LNCaP clone FGC (cell line): Measurements from ENCODE around the gene TGFB3.
"Not testable (repeated sequence)": the region's sequence is repeated elsewhere in the genome, so short reads cannot be mapped to it uniquely, and the experiment has no call there.

ENCODE experiments used
- DNase-seq: peaks from one replicate; pipeline ENCODE4 v3.0.0-alpha.2; 2011; ENCODE audit warnings: low read depth
- H3K4me3 ChIP-seq: 2 replicates; pipeline ENCODE4 v1.5.1; 2011; ENCODE audit warnings: mild to moderate bottlenecking, low read depth, low read length, control low read depth
- CTCF ChIP-seq: IDR thresholded peaks from 2 replicates; pipeline ENCODE4 v1.5.1; 2012; ENCODE audit warnings: mild to moderate bottlenecking; ENCODE audit not compliant: control insufficient read depth, insufficient read depth; ENCODE audit errors: extremely low read depth

Gene TGFB3

DNA sequence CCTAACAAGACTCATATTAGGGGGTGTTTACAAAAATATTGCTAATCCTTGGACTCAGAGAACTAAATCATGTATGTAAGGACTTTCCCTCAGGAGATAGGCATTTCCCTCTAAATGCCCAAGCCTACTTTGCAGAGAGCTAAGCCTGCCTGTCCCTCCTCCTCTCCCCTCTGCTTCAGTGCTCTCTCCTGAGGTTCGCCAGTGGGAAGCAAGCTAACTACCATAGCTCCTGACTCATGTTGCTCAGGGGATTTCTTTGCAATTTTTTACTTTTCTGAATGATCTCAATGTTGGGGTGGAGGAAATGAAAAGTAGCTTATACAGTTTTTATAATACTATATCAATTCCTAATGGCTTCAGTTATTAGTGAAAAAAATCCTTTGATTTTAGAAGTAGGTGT, 33.4 kb upstream of the TGFB3 start:
- DNase-seq, result no peak
- no peak overlapping the region for H3K4me3 ChIP-seq

DNA sequence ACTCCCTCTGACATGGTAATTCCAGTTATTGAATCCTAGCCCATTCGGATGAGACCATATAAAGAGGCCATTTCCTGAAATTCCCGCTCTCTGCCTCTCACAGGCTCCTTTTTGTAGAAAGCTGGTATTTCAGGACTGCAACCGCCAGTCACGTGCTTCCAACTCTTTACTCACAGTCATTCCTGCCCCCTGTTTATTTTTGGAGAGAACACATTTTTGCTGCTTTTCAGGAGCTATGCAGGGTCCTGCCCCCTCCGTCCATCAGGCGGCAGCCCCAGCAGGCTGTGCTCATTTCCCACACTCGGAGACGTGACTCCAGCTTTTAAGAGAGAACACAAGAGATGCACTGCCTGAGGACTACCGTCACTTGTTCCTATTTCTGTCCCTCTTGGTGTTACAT, 30.6 kb upstream of the TGFB3 start:
- TF ChIP-seq CTCF, result no peak
- no peak for DNase-seq
- no peak overlapping the region for H3K4me3 ChIP-seq

More for the DNA sequence above, 33.4 kb upstream of the TGFB3 start:
- no peak for TF ChIP-seq CTCF

DNA sequence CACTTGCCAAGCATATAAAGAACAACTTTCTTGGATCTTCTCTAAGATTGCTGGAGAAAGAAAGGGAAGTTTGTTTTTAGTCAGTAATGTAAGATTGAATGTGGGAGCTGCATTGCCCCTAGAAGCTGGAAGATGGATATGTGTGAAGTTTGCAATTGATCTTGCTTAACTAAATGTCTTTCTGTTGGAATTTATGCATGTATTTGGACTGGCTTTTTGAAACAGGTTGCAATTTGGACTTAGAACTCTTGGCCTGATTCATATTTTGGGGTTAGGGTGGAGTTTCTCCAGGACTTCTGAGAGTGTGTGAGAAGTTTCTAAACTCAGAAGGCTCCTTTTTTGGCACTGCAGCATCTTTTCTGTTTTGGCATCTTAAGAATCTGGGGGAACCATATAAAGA, 30.1 kb upstream of the TGFB3 start:
- H3K4me3 ChIP-seq, result no peak overlapping the region
- TF ChIP-seq CTCF, result no peak
- DNase-seq, result no peak

GRCh38 chr14:76009627-76010026, 27.8 kb upstream of the TGFB3 start:
- not testable (repeated sequence) for DNase-seq, H3K4me3 ChIP-seq

DNA sequence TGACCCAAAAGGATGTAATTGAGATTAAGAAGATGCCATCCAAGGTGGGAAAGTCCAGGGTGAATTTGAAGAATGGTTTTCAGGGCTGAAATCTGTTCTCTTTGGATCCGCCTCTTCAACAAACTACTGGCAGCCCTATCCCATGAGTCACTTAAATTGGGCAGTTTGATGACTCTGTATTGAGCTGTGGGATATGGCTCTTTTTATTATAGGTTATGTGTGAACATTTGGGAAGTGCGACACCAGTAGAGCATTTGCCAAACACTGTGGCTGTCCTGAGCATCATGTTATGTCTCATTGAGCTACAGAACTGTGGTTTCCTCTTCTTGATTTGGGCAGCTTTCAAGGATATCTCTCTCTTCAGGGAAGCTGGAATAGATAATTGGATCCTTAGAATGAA, 26.1 kb upstream of the TGFB3 start:
- no peak for DNase-seq
- TF ChIP-seq CTCF, result no peak
- no peak overlapping the region for H3K4me3 ChIP-seq

DNA sequence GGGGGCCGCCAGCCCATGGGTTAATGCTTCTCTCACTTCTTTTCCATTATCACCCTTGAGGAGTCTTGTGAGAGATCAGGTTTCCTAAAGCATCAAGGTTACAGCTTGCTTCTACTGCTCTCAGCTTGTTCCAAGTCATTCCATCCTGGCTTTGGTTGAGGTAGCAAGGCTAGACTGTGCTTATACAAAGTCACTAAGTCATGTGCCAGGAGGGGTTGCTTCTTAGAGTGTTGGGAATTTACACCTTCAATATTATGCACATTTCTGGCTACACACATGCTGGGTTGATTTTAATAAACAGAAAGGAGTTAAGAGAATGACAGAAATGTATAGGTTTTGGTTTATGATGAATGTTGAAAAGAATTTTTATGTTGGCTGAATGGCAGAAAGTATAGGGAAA, 25.6 kb upstream of the TGFB3 start:
- no peak for DNase-seq
- no peak overlapping the region for H3K4me3 ChIP-seq
- TF ChIP-seq CTCF, result no peak

GRCh38 chr14:76006253-76006652, 24.5 kb upstream of the TGFB3 start:
- TF ChIP-seq CTCF, result no peak
- H3K4me3 ChIP-seq, result no peak overlapping the region
- no peak for DNase-seq

DNA sequence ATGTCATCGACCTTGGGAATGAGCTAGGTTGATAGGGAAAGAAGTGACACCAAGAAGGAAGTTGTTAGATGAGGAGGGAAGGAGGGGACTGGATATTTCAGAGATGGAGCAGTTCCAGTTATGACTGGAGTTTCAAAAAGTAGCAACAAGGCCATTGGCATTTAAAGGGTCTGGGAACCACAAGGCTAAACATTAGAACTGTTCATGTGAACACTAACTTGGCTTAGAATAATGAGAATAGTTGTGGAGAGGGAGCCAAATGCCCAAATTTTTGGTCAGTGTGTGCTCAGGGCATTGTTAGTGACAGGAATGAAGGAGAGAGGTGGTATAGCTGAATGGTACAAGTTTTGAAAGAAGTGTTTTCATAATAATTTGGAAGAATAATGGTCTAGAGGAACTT, 20.6 kb upstream of the TGFB3 start:
- no peak for DNase-seq
- H3K4me3 ChIP-seq, result no peak overlapping the region
- no peak for TF ChIP-seq CTCF
